Measurements from ENCODE around the gene PPP3CA.

The PPP3CA gene

DNA sequence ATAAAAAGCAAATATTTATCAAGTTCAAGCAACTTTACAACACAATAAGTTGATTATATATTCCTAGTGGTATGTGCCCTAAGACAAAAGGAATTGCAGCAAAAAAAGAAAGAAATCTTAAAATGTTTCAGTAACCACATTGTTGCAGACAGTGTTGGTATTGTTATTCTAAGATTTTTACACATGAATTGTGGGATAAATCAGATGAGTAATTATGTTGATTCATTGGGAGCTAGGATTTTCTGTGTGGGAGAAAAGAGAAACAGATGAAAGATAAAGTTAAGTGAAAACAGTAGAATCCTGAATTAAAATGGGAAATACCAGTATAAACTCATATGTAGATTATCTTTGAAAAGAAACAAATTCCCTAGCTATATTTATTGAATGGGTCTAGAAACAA lies 362.4 kb downstream of the PPP3CA start:
- DNase-seq, result peak; percentile 82

DNA sequence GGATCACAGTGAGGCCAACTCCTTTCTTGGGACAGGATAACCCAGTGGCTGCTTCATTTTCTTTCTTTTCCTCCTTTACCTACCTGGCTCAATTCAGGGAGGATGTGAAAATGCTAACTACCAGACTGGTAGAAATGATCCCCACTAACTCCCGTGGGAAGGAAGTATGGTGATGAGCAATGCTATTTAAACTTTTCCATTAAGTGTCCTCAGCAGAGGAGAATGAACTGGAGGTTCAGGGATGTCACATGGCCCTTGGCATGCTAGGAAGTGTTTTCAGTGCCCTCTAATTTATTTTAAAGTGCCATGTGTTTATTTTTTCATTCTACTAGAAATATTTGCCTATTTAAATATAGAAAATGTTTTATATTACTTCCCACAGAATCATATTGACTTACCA lies 363.9 kb downstream of the PPP3CA start:
- DNase-seq, result peak; percentile 26

DNA sequence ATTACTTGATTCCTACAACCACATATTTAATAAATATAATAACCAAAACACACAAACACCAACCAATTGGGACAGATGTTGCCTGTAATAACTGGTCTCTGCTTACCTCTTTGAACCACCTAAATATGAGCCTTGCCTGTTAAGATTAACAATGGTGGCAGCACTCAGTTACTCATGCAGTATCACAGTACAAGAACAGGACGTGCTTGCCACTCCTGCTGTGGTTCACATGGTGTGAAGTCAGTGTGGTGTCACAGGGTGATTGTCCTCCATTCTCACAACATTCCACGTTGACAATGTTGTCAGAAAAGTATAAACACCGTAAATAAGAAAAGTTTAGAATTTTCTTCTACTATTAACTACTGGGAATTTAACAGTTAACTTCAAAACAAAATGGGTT lies 365.0 kb downstream of the PPP3CA start:
- DNase-seq, result no peak

DNA sequence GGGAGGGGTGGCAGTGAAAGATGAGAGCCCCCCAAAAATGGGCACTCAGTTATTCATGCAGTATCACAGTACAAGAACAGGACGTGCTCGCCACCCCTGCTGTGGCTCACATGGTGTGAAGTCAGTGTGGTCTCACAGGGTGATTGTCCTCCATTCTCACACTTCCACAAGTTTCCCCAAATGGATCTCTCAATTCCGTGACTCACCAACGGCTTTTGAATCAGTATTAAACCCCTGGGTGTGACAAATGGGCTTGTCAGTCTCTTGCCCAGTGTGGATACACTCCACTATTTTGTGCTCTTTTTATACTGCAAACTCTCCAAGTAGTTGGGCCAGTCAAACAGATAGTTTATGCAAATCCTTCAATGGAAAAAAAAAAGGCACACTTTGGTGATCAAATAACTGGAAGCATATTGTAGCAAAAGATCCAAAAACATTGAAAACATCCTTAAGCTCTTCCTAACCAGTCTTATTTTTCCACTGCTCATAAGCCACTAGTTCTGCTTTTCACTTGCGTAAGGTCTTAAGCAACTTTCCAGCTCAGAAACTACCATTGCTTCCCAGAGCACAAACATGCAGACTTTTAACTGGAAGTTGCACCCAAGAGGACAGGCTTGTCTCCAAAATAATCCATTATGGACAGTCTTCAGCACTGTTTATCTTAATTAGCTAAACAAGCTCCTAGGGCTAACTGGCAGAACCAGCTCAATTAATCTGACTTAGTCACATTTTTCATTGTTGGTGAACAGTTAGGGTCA lies 365.7 kb downstream of the PPP3CA start:
- DNase-seq, result peak; percentile 33

DNA sequence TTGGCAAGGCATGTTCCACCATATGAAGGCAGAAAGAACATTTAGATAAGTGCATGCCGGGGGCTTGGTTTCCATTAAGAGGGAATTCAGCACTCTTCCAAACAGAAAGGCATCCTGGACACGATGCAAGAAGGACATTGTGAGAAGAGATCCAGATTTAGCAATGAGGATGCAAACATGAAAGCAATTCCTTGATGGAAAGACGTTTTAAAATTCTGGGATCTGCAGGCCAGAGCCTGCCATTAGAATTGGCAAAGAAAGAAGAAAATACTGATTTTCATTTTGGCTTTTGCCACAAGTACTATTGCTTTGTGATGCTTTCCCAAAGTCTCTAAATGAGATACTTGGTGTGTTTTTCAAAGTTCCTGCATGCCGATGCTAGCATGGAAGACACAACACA lies 367.6 kb downstream of the PPP3CA start:
- DNase-seq, result no peak

DNA sequence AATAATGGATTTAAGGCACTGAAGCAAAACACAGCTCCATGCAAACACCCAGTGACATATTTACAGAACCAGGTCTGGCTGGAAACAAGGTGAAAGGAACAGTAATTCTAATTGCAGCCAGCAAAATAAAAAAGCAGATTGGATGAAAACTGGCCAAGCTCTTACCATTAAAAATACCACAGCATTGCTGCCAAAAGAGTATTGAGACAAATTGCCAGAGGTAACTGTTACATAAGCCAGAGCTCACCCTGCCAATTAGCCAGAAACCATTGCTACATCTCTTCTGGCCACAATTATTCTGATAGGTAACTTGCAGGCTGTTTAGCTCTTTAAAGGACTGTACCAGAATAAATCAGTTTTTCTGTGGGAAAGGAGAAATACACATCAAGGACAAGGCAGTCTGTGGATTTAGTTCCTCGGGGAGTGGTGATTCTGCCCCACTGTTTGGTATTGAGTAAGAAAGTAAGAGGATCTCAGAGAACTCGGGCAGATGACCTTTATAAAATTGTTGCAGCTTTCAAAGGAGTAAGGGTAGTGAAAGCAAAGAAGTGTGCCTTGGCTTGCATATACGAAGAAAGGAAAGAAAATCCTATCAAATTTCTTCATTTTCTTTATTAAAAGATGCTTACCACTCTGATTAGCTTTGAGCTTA lies 369.5 kb downstream of the PPP3CA start:
- DNase-seq, result peak; percentile 47

DNA sequence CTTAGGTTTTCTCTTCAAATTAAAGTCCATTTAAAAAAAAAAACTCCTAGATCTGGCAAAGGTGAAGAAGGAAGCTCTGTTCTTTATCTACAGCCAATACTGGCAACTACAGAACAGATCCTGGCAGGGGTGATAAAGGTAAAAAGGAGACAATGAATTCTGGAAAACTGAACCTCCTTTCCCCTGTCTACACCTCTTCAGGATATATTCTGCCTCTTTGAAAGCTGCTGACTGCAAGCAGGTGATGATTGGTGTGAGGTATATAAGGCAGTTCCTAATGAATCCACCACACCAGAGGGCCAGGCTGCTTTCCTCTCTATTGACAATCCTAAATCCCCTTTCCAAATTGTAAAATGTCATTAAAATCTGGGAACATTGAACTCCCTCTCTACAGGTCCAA lies 370.1 kb downstream of the PPP3CA start:
- no peak for DNase-seq
